ENCODE measurements around the gene SIRT3.

DNA sequence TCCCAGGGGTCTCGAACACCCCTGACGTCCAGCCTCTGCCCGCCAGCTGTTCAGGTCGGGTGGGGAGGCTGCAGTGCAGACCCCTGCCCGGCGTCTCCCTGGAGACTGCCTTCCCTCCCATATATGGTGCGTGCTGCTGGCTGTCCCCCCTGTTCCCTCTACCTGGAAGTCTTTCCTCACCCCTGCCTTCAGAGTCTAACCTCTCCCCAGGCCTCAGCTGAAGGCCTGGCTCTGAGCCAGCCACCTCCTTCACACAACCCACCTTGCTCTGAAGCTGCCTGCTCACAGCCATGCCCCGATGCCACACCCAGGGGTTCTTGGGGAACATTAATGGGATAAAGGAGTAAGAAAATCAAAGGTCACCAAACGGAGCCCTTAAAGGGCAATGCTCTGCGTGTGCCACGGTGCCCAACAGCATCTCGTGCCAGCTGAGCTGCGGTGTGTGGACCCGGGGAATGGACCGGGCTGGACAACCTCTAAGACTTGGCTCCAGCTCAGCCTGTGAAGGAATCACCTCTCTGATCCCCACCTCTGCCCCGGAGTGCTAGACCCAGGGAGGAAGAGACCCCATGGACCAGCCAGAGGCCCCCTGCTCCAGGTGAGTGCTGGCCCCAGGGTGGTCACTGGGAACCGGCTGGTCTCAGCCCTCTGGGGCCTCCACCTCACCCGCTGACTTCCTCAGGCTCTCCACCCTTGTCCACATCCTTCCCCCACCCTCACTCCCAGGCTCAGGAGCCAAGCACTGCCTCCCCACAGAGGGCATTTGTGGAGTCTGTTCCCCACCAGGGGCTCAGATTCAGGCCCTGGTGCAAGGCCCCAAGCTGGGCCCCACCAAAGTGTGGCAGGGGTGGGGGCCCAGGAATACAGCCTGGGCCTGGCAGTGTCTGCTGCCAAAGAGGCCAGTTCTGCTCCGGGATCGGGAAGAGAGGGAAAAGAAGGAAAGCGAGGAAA is 42.1 kb upstream of the SIRT3 start, which contains the start of gene NLRP6:
- no peak for TF ChIP-seq POLR2A (IDR thresholded peaks at IDR 0.05)
- TF ChIP-seq, protein P1, sequence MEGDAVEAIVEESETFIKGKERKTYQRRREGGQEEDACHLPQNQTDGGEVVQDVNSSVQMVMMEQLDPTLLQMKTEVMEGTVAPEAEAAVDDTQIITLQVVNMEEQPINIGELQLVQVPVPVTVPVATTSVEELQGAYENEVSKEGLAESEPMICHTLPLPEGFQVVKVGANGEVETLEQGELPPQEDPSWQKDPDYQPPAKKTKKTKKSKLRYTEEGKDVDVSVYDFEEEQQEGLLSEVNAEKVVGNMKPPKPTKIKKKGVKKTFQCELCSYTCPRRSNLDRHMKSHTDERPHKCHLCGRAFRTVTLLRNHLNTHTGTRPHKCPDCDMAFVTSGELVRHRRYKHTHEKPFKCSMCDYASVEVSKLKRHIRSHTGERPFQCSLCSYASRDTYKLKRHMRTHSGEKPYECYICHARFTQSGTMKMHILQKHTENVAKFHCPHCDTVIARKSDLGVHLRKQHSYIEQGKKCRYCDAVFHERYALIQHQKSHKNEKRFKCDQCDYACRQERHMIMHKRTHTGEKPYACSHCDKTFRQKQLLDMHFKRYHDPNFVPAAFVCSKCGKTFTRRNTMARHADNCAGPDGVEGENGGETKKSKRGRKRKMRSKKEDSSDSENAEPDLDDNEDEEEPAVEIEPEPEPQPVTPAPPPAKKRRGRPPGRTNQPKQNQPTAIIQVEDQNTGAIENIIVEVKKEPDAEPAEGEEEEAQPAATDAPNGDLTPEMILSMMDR (IDR thresholded peaks at IDR 0.05), result no peak
